ENCODE results near the gene OSCAR. TPM values are rescaled to one million over a fixed set of nuclear protein-coding genes. Genes with fewer than 3 reads are reported as not detected.

OSCAR gene
- total and polyA plus RNA-seq, 7 donors = 0.10 to 0.99 (median 0.33) TPM

DNA sequence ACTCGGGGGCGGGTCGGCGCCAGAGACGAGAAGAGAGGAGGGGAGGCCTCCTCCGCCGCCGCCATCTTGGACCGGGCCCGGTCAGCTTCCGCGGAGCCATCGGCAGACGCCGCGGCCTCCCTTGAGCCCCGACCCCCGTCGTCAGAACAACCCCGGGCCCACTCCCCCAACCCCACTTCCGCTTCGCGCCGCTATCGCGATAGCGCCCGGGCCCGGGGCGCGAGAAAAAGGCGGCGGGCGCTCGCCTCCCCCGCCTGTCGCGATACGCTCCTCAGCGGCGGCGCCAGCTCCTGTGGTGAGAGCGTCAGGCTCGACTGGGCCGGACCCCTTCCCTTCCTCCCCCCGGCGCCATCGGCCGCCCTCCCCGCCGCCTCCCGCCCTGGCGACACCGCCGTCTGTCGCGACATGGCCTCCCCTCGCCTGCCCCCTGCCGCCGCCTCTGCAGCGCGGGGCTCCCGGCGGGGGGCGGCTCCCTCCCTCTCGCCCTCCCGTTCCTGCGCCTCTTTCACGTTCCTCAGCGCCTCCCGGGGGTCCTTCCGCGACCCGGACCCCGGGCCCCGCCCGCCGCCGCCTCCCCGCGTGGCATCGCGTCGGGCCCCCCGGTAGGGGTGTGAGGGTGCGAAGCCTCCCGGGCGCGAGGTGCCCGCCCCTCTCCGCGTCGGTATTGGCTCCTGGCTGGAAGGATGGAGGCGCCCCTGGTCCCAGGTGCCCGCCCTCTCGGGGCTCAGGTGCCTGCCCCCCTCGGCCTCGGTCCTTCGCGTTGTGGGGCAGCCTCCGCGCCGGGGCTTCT is 37.3 kb upstream of the OSCAR start, which contains the start of gene CNOT3:
Gene CNOT3 (plus strand): TSS at position 64 of the 790 bp plus-strand sequence. CDS start 5,217 bp downstream, outside the sequence.
- Histone ChIP-seq H3K27ac (peak within 1 kb of the TSS; percentile 95), H3K9me3 (no peaks in the 10 kb centered on the region), H3K4me3 (peak within 1 kb of the TSS; percentile 95), H3K36me3 (ENCODE audit: insufficient read depth in 1 of 2, low read depth in 1 of 2) (peaks cover 0 to 33% of the 10 kb centered on the region in 2 donors), H3K27me3 (ENCODE audit: insufficient read depth in 3 of 3, low read length in 2 of 3) (no peaks in the 10 kb centered on the region), H3K4me1 (peaks cover 31% of the 10 kb centered on the region)
- TF ChIP-seq, protein P1, sequence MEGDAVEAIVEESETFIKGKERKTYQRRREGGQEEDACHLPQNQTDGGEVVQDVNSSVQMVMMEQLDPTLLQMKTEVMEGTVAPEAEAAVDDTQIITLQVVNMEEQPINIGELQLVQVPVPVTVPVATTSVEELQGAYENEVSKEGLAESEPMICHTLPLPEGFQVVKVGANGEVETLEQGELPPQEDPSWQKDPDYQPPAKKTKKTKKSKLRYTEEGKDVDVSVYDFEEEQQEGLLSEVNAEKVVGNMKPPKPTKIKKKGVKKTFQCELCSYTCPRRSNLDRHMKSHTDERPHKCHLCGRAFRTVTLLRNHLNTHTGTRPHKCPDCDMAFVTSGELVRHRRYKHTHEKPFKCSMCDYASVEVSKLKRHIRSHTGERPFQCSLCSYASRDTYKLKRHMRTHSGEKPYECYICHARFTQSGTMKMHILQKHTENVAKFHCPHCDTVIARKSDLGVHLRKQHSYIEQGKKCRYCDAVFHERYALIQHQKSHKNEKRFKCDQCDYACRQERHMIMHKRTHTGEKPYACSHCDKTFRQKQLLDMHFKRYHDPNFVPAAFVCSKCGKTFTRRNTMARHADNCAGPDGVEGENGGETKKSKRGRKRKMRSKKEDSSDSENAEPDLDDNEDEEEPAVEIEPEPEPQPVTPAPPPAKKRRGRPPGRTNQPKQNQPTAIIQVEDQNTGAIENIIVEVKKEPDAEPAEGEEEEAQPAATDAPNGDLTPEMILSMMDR (IDR thresholded peaks at IDR 0.05) = peak; percentile 4
- WGBS, 3 donors = 0 to 1% (median 1%) methylated on average over 43 to 101 of the region's 103 CpGs
- intact Hi-C loops (cut with DNase I) = no loop called here
- DNase-seq (peak in 1 of 2 donors; percentile 73), ATAC-seq (no peak)

DNA sequence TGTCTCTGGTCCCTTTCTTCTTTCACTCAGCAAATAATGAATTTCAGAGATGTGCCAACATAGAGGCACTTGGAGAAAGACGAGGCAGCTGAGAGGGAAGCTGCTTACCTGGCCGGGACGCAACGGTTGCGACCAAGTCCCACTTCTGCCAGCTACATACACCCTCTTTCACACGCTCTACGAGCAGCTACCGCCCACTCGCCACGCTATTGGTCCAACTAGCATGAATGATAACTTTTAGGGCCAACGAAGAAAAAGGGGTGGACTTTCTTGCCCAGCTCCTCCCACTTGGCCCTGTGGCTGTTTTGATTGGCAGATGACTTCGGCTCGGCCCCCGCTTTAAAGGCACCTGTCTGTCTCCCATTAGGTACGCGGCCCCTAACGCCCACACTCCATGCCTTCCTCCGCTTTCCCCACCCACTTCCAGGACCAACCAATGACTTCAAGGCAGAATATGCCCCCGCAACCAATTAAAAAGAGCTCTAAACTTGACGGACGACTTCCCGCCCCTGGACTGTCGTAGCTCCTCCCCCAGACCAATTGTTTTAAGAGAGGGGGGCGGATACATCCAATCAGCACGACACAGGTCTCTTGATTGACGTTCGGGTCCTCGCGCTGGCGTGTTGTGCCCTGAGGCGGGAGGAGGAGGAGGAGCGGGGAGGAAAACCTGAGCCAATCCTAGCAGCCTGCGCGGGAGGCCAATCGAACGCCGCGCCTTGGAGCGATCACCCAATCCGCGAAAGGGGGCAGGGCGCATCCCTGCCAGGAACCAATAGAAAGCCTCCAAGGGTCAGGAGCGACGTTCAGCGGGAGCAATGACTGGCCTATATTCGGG is 36.5 kb upstream of the OSCAR start:
- intact Hi-C loops (cut with DNase I) = no loop called here
- H3K4me1 ChIP-seq = peaks cover 31% of the 10 kb centered on the region

GRCh38 chr19:54136086-54136863 is 35.7 kb upstream of the OSCAR start:
- H3K36me3 ChIP-seq (ENCODE audit: insufficient read depth in 1 of 2, low read depth in 1 of 2) = peaks cover 2 to 35% of the 10 kb centered on the region in 2 donors
- H3K27me3 ChIP-seq (ENCODE audit: insufficient read depth in 3 of 3, low read length in 2 of 3) = no peaks in the 10 kb centered on the region
- DNase-seq (no peak), ATAC-seq (peak in 1 of 4 donors; percentile 1)
- WGBS, 3 donors = 4 to 5% (median 5%) methylated on average over 30 of the region's 30 CpGs
- H3K9me3 ChIP-seq = no peaks in the 10 kb centered on the region
- peak overlapping the region; percentile 65 for H3K4me3 ChIP-seq
- intact Hi-C loops (cut with DNase I) = no loop called here
- TF ChIP-seq, protein P1 (IDR thresholded peaks at IDR 0.05) = no peak
- H3K4me1 ChIP-seq = peaks cover 31% of the 10 kb centered on the region
- peak overlapping the region; percentile 69 for H3K27ac ChIP-seq

More for the DNA sequence above, 36.5 kb upstream of the OSCAR start:
- H3K9me3 ChIP-seq = no peaks in the 10 kb centered on the region
- TF ChIP-seq, protein P1 (IDR thresholded peaks at IDR 0.05) = no peak
- no peaks in the 10 kb centered on the region for H3K27me3 ChIP-seq (ENCODE audit: insufficient read depth in 3 of 3, low read length in 2 of 3)
- ATAC-seq (peak; percentile 89 to 91 (median 90)), DNase-seq (peak; percentile 100)
- H3K4me3 ChIP-seq = peak overlapping the region; percentile 95
- peaks cover 0 to 34% of the 10 kb centered on the region in 2 donors for H3K36me3 ChIP-seq (ENCODE audit: insufficient read depth in 1 of 2, low read depth in 1 of 2)
- WGBS, 3 donors = 0 to 1% (median 0%) methylated on average over 40 to 46 of the region's 46 CpGs
- H3K27ac ChIP-seq = peak overlapping the region; percentile 95

DNA sequence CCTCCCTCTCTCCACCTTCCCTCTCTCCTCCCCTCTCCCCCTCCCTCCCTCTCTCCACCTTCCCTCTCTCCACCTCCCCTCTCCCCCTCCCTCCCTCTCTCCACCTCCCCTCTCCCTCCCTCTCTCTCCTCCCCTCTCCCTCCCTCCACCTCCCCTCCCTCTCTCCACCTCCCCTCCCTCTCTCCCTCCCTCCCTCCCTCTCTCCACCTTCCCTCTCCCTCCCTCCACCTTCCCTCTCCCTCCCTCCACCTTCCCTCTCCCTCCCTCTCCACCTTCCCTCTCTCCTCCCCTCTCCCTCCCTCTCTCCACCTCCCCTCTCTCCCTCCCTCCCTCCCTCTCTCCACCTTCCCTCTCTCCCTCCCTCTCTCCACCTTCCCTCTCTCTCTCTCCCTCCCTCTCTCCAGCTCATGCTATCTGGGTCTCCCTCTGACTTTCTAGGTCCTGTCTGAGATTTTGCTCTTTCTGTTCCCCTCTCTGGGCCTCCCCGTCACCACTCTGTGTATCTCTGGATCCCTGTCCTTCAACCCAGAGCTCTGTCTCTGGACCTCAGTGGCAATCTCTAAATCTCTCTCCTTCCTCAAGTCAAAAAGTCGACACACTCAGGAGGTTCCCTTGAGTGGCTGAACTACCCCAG is 33.5 kb upstream of the OSCAR start:
- 64 to 71% (median 65%) methylated on average over 2 of the region's 2 CpGs for WGBS, 3 donors
- intact Hi-C loops (cut with DNase I) = no loop called here
- Histone ChIP-seq H3K9me3 (no peaks in the 10 kb centered on the region), H3K4me1 (peaks cover 16% of the 10 kb centered on the region), H3K27me3 (ENCODE audit: insufficient read depth in 3 of 3, low read length in 2 of 3) (no peaks in the 10 kb centered on the region), H3K27ac (no peak overlapping the region), H3K36me3 (ENCODE audit: insufficient read depth in 1 of 2, low read depth in 1 of 2) (peaks cover 2 to 42% of the 10 kb centered on the region in 2 donors), H3K4me3 (no peak overlapping the region)
- TF ChIP-seq, protein P1 (IDR thresholded peaks at IDR 0.05) = no peak
- DNase-seq = no peak
- no peak for ATAC-seq

All from psoas muscle (tissue), 8 donors.